GM11168 (cell line): ENCODE measurements around the gene SEMA3D.

Experiments
- in situ Hi-C: fragments of 300-500 bp; cut with MboI; formaldehyde crosslinking; loops from one replicate; pipeline ENCODE4 v1.12.0; 2022; ENCODE audit warnings: low sequenced_read_pairs; ENCODE audit not compliant: unreplicated experiment

SEMA3D gene

GRCh38 chr7:85090919-85091564 lies 95.8 kb downstream of the SEMA3D start:
- in situ Hi-C loops = no loop called here

GRCh38 chr7:85090143-85090542 lies 96.7 kb downstream of the SEMA3D start:
- in situ Hi-C loops = no loop called here

GRCh38 chr7:85081846-85082245 lies 105.0 kb downstream of the SEMA3D start:
- in situ Hi-C loops = no loop called here

GRCh38 chr7:85081392-85081791 lies 105.5 kb downstream of the SEMA3D start:
- in situ Hi-C loops = no loop called here

GRCh38 chr7:85079434-85079833 lies 107.4 kb downstream of the SEMA3D start:
- in situ Hi-C loops = no loop called here

GRCh38 chr7:85078181-85078580 lies 108.7 kb downstream of the SEMA3D start:
- in situ Hi-C loops = no loop called here

GRCh38 chr7:85075864-85076263 lies 111.0 kb downstream of the SEMA3D start:
- in situ Hi-C loops = no loop called here

GRCh38 chr7:85074992-85075391 lies 111.9 kb downstream of the SEMA3D start:
- in situ Hi-C loops = no loop called here

GRCh38 chr7:85074016-85074415 lies 112.8 kb downstream of the SEMA3D start:
- in situ Hi-C loops = no loop called here

GRCh38 chr7:85070967-85071628 lies 115.8 kb downstream of the SEMA3D start:
- in situ Hi-C loops = no loop called here

- in situ Hi-C loops = no loop called here
These were observed 118.1 kb downstream of the SEMA3D start for GRCh38 chr7:85068799-85069198.

- in situ Hi-C loops = no loop called here
These were observed 119.5 kb downstream of the SEMA3D start for GRCh38 chr7:85067371-85067770.

GRCh38 chr7:85065888-85066485 lies 120.9 kb downstream of the SEMA3D start:
- in situ Hi-C loops = no loop called here

- in situ Hi-C loops = no loop called here
These were observed 121.5 kb downstream of the SEMA3D start for GRCh38 chr7:85065306-85065705.

GRCh38 chr7:85062651-85063050 lies 124.2 kb downstream of the SEMA3D start:
- in situ Hi-C loops = no loop called here

GRCh38 chr7:85061456-85061855 lies 125.4 kb downstream of the SEMA3D start:
- in situ Hi-C loops = no loop called here

- in situ Hi-C loops = no loop called here
These were observed 126.2 kb downstream of the SEMA3D start for GRCh38 chr7:85060696-85061095.

- in situ Hi-C loops = no loop called here
These were observed 130.9 kb downstream of the SEMA3D start for GRCh38 chr7:85055906-85056305.

GRCh38 chr7:85055196-85055595 lies 131.7 kb downstream of the SEMA3D start:
- in situ Hi-C loops = no loop called here

GRCh38 chr7:85054306-85054705 lies 132.6 kb downstream of the SEMA3D start:
- in situ Hi-C loops = no loop called here

GRCh38 chr7:85052894-85053293 lies 134.0 kb downstream of the SEMA3D start:
- in situ Hi-C loops = no loop called here
